Skin of body (tissue), 2 donors: ENCODE measurements around the gene TIE1. TPM values are rescaled to one million over a fixed set of nuclear protein-coding genes. Genes with fewer than 3 reads are reported as not detected.

Source experiments
- DNase-seq: peaks from one replicate; lab custom pipeline; 2025; lab: John Stamatoyannopoulos, UW
- total RNA-seq: library from RNA; depleted of rRNA; stranded (reverse); fragments of >200 nt; gene quantifications from one replicate; pipeline ENCODE4 v1.2.3, GENCODE V29; 2014

Gene TIE1
- total RNA-seq, 1 donor from 2014 or later: 19.5 TPM

GRCh38 chr1:43334453-43335205, 33.8 kb downstream of the TIE1 start:
- no peak for DNase-seq

GRCh38 chr1:43337588-43337987, 36.8 kb downstream of the TIE1 start, which contains the start of gene MPL:
Gene MPL, plus strand, starts transcription at chr1:43337818. Its CDS starts 31 bp downstream, at chr1:43337849.
- no peak for DNase-seq

GRCh38 chr1:43338001-43338400, 37.2 kb downstream of the TIE1 start:
- no peak for DNase-seq

- DNase-seq: no peak
These were observed 38.9 kb downstream of the TIE1 start for GRCh38 chr1:43339584-43340232.

GRCh38 chr1:43340559-43340958, 39.8 kb downstream of the TIE1 start:
- no peak for DNase-seq

- no peak for DNase-seq
These were observed 43.6 kb downstream of the TIE1 start for GRCh38 chr1:43344267-43344850.

- no peak for DNase-seq
These were observed 44.3 kb downstream of the TIE1 start for GRCh38 chr1:43345120-43345519.

- DNase-seq: no peak
These were observed 45.9 kb downstream of the TIE1 start for GRCh38 chr1:43346636-43347035.

- DNase-seq: no peak
These were observed 47.6 kb downstream of the TIE1 start for GRCh38 chr1:43348343-43348808.

- DNase-seq: no peak
These were observed 48.2 kb downstream of the TIE1 start for GRCh38 chr1:43348809-43349593.

- DNase-seq: no peak
These were observed 49.0 kb downstream of the TIE1 start for GRCh38 chr1:43349594-43350306.

- DNase-seq: no peak
These were observed 50.2 kb downstream of the TIE1 start for GRCh38 chr1:43350976-43351375.

GRCh38 chr1:43351421-43352350, 50.9 kb downstream of the TIE1 start:
- DNase-seq: no peak

GRCh38 chr1:43352351-43352705, 51.5 kb downstream of the TIE1 start:
- no peak for DNase-seq

- no peak for DNase-seq
These were observed 52.1 kb downstream of the TIE1 start for GRCh38 chr1:43352881-43353280.

GRCh38 chr1:43354471-43354870, 53.7 kb downstream of the TIE1 start:
- no peak for DNase-seq

- no peak for DNase-seq
These were observed 54.2 kb downstream of the TIE1 start for GRCh38 chr1:43354936-43355335.

GRCh38 chr1:43357251-43357650, 56.5 kb downstream of the TIE1 start:
- DNase-seq: no peak

- DNase-seq: no peak
These were observed 57.5 kb downstream of the TIE1 start for GRCh38 chr1:43358121-43358745.
